ENCODE measurements around the gene ITPR1. TPM values are rescaled to one million over a fixed set of nuclear protein-coding genes. Genes with fewer than 3 reads are reported as not detected.

ITPR1 gene
- total and polyA plus RNA-seq, 4 donors, result 3.7 to 39.4 (median 8.2) TPM

DNA sequence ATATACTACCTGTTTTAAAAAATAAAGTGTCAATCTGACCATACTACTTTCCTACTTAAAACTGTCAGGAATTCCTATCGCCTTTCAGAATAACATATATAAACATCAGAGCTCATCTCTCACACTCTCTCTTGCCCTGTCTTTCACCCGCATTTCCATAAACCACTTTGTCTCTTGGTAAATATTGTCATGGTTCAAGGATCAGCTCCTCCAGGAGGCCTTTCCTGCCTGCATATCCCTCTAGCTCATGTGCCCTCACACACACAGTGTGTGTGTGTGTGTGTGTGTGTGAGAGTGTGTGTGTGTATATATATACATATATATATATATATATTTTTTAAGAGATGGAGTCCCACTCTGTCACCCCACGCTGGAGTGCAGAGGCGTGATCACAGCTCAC, 32.8 kb upstream of the ITPR1 start (continued):
- TF ChIP-seq GABPA (IDR thresholded peaks at IDR 0.05 in 1 of 2, conservative IDR thresholded peaks at IDR 0.05 in 1 of 2) (no peak), HNF4A (conservative IDR thresholded peaks at IDR 0.05) (no peak)

DNA sequence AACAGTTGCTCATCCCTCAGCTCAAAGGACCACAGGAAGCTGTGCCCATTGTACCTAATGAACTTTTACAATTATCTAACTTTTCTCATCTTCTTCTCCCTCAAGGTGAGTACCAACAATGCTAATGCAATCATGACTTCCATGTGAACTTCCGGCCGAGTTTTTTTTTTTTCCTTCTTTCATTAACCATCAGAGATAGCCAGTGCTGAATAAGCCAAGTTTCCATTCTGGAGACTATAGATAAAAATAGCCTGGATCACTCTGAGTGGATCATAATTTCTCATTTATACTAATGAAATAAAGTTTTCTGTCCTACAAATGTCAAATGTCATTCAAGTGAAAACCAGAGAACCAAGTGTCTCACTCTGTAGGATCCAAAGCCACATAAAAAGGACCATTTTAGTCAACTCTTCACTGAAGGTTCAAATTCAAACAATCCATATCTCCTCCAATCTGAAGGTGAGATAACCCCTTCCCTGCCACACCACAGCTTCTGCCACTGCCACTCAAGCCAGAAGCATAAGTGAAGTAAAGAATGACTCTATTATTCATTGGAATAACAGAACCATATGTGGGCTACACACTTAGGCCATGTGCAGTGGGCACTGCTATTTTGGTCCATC, 31.6 kb upstream of the ITPR1 start:
- 82% methylated on average over 2 of the region's 2 CpGs for WGBS
- Histone ChIP-seq H3K9me3 (ENCODE audit: control insufficient read depth in 4 of 4, low read length in 3 of 4) (no peaks in the 10 kb centered on the region), H3K27me3 (ENCODE audit: control insufficient read depth in 4 of 4, insufficient read depth in 4 of 4, low read length in 3 of 4) (no peaks in the 10 kb centered on the region), H3K9ac (ENCODE audit: low read depth in 1 of 2, low read length in 2 of 2) (no peak overlapping the region), H3K4me3 (ENCODE audit: low read depth in 1 of 3, low read length in 3 of 3) (no peak overlapping the region), H3K4me1 (ENCODE audit: control insufficient read depth in 4 of 4, insufficient read depth in 4 of 4, low read length in 3 of 4) (peaks cover 1 to 7% (median 5%) of the 10 kb centered on the region in 4 donors), H3K36me3 (ENCODE audit: control insufficient read depth in 4 of 4, insufficient read depth in 3 of 4, low read depth in 1 of 4, low read length in 3 of 4) (no peaks in the 10 kb centered on the region), H3K27ac (ENCODE audit: low read depth in 1 of 2, low read length in 2 of 2) (no peak overlapping the region)
- TF ChIP-seq, protein P1, sequence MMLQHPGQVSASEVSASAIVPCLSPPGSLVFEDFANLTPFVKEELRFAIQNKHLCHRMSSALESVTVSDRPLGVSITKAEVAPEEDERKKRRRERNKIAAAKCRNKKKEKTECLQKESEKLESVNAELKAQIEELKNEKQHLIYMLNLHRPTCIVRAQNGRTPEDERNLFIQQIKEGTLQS (IDR thresholded peaks at IDR 0.05), result no peak
- TF ChIP-seq RAD21 (IDR thresholded peaks at IDR 0.05) (no peak), FOXA1 (IDR thresholded peaks at IDR 0.05) (no peak), JUND (IDR thresholded peaks at IDR 0.05) (no peak), YY1 (IDR thresholded peaks at IDR 0.05) (no peak), SP1 (IDR thresholded peaks at IDR 0.05) (no peak), TAF1 (conservative IDR thresholded peaks at IDR 0.05) (no peak), FOXA2 (IDR thresholded peaks at IDR 0.05) (no peak)
- TF ChIP-seq, protein P2, sequence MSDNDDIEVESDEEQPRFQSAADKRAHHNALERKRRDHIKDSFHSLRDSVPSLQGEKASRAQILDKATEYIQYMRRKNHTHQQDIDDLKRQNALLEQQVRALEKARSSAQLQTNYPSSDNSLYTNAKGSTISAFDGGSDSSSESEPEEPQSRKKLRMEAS (IDR thresholded peaks at IDR 0.05), result no peak
- TF ChIP-seq, protein P3, sequence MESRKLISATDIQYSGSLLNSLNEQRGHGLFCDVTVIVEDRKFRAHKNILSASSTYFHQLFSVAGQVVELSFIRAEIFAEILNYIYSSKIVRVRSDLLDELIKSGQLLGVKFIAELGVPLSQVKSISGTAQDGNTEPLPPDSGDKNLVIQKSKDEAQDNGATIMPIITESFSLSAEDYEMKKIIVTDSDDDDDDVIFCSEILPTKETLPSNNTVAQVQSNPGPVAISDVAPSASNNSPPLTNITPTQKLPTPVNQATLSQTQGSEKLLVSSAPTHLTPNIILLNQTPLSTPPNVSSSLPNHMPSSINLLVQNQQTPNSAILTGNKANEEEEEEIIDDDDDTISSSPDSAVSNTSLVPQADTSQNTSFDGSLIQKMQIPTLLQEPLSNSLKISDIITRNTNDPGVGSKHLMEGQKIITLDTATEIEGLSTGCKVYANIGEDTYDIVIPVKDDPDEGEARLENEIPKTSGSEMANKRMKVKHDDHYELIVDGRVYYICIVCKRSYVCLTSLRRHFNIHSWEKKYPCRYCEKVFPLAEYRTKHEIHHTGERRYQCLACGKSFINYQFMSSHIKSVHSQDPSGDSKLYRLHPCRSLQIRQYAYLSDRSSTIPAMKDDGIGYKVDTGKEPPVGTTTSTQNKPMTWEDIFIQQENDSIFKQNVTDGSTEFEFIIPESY (IDR thresholded peaks at IDR 0.05), result no peak
- TF ChIP-seq, protein P4, sequence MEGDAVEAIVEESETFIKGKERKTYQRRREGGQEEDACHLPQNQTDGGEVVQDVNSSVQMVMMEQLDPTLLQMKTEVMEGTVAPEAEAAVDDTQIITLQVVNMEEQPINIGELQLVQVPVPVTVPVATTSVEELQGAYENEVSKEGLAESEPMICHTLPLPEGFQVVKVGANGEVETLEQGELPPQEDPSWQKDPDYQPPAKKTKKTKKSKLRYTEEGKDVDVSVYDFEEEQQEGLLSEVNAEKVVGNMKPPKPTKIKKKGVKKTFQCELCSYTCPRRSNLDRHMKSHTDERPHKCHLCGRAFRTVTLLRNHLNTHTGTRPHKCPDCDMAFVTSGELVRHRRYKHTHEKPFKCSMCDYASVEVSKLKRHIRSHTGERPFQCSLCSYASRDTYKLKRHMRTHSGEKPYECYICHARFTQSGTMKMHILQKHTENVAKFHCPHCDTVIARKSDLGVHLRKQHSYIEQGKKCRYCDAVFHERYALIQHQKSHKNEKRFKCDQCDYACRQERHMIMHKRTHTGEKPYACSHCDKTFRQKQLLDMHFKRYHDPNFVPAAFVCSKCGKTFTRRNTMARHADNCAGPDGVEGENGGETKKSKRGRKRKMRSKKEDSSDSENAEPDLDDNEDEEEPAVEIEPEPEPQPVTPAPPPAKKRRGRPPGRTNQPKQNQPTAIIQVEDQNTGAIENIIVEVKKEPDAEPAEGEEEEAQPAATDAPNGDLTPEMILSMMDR (IDR thresholded peaks at IDR 0.05; ENCODE audit: low read depth, low read length, missing input control), result no peak
- DNase-seq (ENCODE audit: low spot score), result no peak

DNA sequence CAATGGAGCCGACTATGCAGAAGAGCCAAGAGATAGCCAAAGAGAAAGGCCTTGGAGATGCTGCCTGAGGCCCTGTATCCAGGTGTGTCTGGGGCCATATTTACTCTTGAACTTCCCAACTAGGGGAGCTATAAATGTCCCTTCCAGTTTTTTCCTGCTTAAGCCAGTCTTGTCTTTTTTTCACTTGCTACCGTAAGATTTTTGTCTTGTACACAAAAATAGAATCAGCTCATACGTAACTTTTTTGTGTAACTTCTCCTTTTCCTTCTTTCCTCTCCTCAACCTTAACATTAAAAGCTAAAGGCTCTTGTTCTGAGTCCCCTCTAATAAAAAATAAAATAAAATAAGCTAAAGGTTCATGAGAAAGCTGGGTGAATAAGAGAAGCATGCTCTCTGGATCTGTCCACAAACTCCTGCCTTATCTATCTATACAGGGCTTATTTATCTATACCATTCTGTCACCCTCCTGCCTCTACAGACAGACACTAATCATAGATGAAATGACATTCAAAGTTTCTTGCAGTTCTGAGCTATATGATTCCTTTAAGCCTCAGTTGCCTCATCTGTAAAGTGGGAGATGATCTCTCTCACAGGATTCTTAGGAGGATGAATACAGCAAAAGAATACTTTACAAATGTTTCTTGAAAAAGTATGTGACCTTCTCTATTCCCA, 30.6 kb upstream of the ITPR1 start:
- H3K27ac ChIP-seq (ENCODE audit: low read depth in 1 of 2, low read length in 2 of 2), result no peak overlapping the region
- H3K9ac ChIP-seq (ENCODE audit: low read depth in 1 of 2, low read length in 2 of 2), result no peak overlapping the region
- no peaks in the 10 kb centered on the region for H3K36me3 ChIP-seq (ENCODE audit: control insufficient read depth in 4 of 4, insufficient read depth in 3 of 4, low read depth in 1 of 4, low read length in 3 of 4)
- no peaks in the 10 kb centered on the region for H3K9me3 ChIP-seq (ENCODE audit: control insufficient read depth in 4 of 4, low read length in 3 of 4)
- no peak for DNase-seq (ENCODE audit: low spot score)
- TF ChIP-seq, protein P3 (IDR thresholded peaks at IDR 0.05), result no peak
- no peak for TF ChIP-seq FOXA1 (IDR thresholded peaks at IDR 0.05)
- TF ChIP-seq RAD21 (IDR thresholded peaks at IDR 0.05), result no peak
- TF ChIP-seq, protein P2 (IDR thresholded peaks at IDR 0.05), result no peak
- no peak for TF ChIP-seq SP1 (IDR thresholded peaks at IDR 0.05)
- TF ChIP-seq RXRA (IDR thresholded peaks at IDR 0.05), result no peak
- no peak for TF ChIP-seq YY1 (IDR thresholded peaks at IDR 0.05)
- no peak for TF ChIP-seq HNF4A (conservative IDR thresholded peaks at IDR 0.05)
- TF ChIP-seq, protein P4 (IDR thresholded peaks at IDR 0.05; ENCODE audit: low read depth, low read length, missing input control), result no peak
- TF ChIP-seq JUND (IDR thresholded peaks at IDR 0.05), result no peak
- no peak overlapping the region for H3K4me3 ChIP-seq (ENCODE audit: low read depth in 1 of 3, low read length in 3 of 3)
- 87% methylated on average over 3 of the region's 3 CpGs for WGBS
- no peaks in the 10 kb centered on the region for H3K27me3 ChIP-seq (ENCODE audit: control insufficient read depth in 4 of 4, insufficient read depth in 4 of 4, low read length in 3 of 4)
- peaks cover 1 to 10% (median 7%) of the 10 kb centered on the region in 4 donors for H3K4me1 ChIP-seq (ENCODE audit: control insufficient read depth in 4 of 4, insufficient read depth in 4 of 4, low read length in 3 of 4)
